ENCODE results near the gene CHPT1. TPM values are rescaled to one million over a fixed set of nuclear protein-coding genes. Genes with fewer than 3 reads are reported as not detected.

Gene CHPT1
- total and polyA plus RNA-seq, 2 of the 13 experiments (the other 11 are each of a cell fraction or from before 2014, with no cell fraction given), result 117 to 178 TPM

DNA sequence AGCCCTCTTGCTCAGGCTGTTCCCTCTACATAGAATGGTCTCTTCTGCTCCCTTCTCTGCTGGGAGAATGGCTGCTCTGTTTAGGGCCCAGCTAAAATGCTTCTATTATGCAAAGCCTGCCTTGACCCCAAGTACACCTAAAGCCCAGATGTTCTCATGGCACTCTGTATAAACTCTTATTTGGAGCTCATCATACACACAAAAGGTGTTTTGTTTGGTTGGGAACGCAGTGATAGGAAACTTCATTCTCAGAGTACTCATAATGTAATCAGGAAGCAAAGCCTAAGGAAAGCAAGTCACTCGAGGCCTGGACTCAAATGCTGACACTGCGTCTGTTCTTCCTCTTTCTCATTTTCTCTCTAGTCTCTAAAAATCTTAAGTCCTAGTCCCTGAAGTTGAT lies 80.0 kb downstream of the CHPT1 start:
- in situ Hi-C loops (cut with HindIII; ENCODE audit: extremely low pct_ligation_motif_present, low pct_unique_long_range_greater_than_20kb), result no loop called here
- intact Hi-C loops (cut with micrococcal nuclease; ENCODE audit: unreplicated experiment), result no loop called here

GRCh38 chr12:101777978-101778377 lies 80.5 kb downstream of the CHPT1 start:
- 80% methylated on average over 4 of the region's 4 CpGs for WGBS (ENCODE audit: low lambda C conversion rate)
- Histone ChIP-seq H3K27me3 (ENCODE audit: control insufficient read depth in 1 of 2, insufficient read depth in 2 of 2, low read length in 2 of 2) (no peaks in the 10 kb centered on the region), H3K4me1 (ENCODE audit: insufficient read depth, low read length) (peaks cover 14% of the 10 kb centered on the region; the same call in 1 of the 2 replicates), H3K79me2 (ENCODE audit: insufficient read depth, low read length) (no peaks in the 10 kb centered on the region), H3K36me3 (replicated peaks in 1 of 2; ENCODE audit: control insufficient read depth in 1 of 2, insufficient read depth in 2 of 2, low read length in 2 of 2) (no peaks in the 10 kb centered on the region; a peak in 1 of 5 replicates), H3K4me2 (ENCODE audit: low read depth, low read length) (no peak overlapping the region), H3K9me3 (ENCODE audit: low read length) (no peaks in the 10 kb centered on the region), H3K4me3 (replicated peaks in 1 of 3; ENCODE audit: insufficient read depth in 1 of 3, low read depth in 2 of 3, low read length in 3 of 3) (no peak overlapping the region), H2AFZ (ENCODE audit: low read length) (no peak overlapping the region), H4K20me1 (ENCODE audit: insufficient read depth, low read length) (no peaks in the 10 kb centered on the region), H3K9ac (ENCODE audit: insufficient read depth, low read depth, low read length) (no peak overlapping the region), H3K27ac (ENCODE audit: extremely low read length, insufficient read depth, low read length) (no peak overlapping the region)
- in situ Hi-C loops (cut with HindIII; ENCODE audit: extremely low pct_ligation_motif_present, low pct_unique_long_range_greater_than_20kb) (no loop called here), intact Hi-C loops (cut with micrococcal nuclease; ENCODE audit: unreplicated experiment) (no loop called here)
- ATAC-seq (no peak), FAIRE-seq (no peak), DNase-seq (ENCODE audit: low spot score) (no peak)
- ChIA-PET POLR2A (no interaction called here), CTCF (ENCODE audit: low intra/inter-chr PET ratio, low total read pairs) (no interaction called here)
- BruUV-seq (replicated peaks), result no TSS peak
- TF ChIP-seq MATR3 (CRISPR knock-in tag; IDR thresholded peaks at IDR 0.05) (no peak), ZNF790 (CRISPR knock-in tag; IDR thresholded peaks at IDR 0.05; ENCODE audit: borderline replicate concordance) (no peak), ZNF275 (CRISPR knock-in tag; IDR thresholded peaks at IDR 0.05; ENCODE audit: borderline replicate concordance) (no peak), POGK (CRISPR knock-in tag; conservative IDR thresholded peaks at IDR 0.05) (no peak), ZXDC (CRISPR knock-in tag; IDR thresholded peaks at IDR 0.05) (no peak), SRSF4 (IDR thresholded peaks at IDR 0.05; ENCODE audit: low read depth, low read length, poor library complexity, severe bottlenecking) (no peak)
- TF ChIP-seq, protein P1, sequence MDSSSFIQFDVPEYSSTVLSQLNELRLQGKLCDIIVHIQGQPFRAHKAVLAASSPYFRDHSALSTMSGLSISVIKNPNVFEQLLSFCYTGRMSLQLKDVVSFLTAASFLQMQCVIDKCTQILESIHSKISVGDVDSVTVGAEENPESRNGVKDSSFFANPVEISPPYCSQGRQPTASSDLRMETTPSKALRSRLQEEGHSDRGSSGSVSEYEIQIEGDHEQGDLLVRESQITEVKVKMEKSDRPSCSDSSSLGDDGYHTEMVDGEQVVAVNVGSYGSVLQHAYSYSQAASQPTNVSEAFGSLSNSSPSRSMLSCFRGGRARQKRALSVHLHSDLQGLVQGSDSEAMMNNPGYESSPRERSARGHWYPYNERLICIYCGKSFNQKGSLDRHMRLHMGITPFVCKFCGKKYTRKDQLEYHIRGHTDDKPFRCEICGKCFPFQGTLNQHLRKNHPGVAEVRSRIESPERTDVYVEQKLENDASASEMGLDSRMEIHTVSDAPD (CRISPR knock-in tag; IDR thresholded peaks at IDR 0.05), result no peak
- TF ChIP-seq, protein P2, sequence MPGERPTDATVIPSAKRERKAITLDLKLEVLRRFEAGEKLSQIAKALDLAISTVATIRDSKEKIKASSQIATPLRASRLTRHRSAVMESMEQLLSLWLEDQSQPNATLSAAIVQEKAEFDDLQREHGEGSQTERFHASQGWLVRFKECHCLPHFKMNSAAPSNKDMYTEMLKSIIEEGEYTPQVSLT (CRISPR knock-in tag; IDR thresholded peaks at IDR 0.05; ENCODE audit: borderline replicate concordance, low read depth), result no peak

More for the DNA sequence above, 80.0 kb downstream of the CHPT1 start:
- H3K4me1 ChIP-seq (ENCODE audit: insufficient read depth, low read length), result peaks cover 14% of the 10 kb centered on the region; the same call in 1 of the 2 replicates
- H3K27me3 ChIP-seq (ENCODE audit: control insufficient read depth in 1 of 2, insufficient read depth in 2 of 2, low read length in 2 of 2), result no peaks in the 10 kb centered on the region
- DNase-seq (ENCODE audit: low spot score), result no peak
- no peak for ATAC-seq
- H3K36me3 ChIP-seq (replicated peaks in 1 of 2; ENCODE audit: control insufficient read depth in 1 of 2, insufficient read depth in 2 of 2, low read length in 2 of 2), result no peaks in the 10 kb centered on the region; a peak in 1 of 5 replicates
- no peaks in the 10 kb centered on the region for H3K79me2 ChIP-seq (ENCODE audit: insufficient read depth, low read length)
- TF ChIP-seq ZNF34 (CRISPR knock-in tag; IDR thresholded peaks at IDR 0.05; ENCODE audit: borderline replicate concordance), result no peak
- TF ChIP-seq MAFK (conservative IDR thresholded peaks at IDR 0.05 in 1 of 2, IDR thresholded peaks at IDR 0.05 in 1 of 2; ENCODE audit: low read length in 2 of 2), result 0 out of 4 replicates have a peak, but pooled peaks of 1 of the 2 experiments have one; percentile 23
- WGBS (ENCODE audit: low lambda C conversion rate), result 70% methylated on average over 3 of the region's 3 CpGs
- no TSS peak for BruUV-seq (replicated peaks)
- H3K4me3 ChIP-seq (replicated peaks in 1 of 3; ENCODE audit: insufficient read depth in 1 of 3, low read depth in 2 of 3, low read length in 3 of 3), result no peak overlapping the region
- ChIA-PET CTCF (ENCODE audit: low intra/inter-chr PET ratio, low total read pairs) (no interaction called here), POLR2A (no interaction called here)
- FAIRE-seq, result no peak
- no peaks in the 10 kb centered on the region for H3K9me3 ChIP-seq (ENCODE audit: low read length)
- no peak overlapping the region for H3K4me2 ChIP-seq (ENCODE audit: low read depth, low read length)
- H2AFZ ChIP-seq (ENCODE audit: low read length), result no peak overlapping the region
- no peak overlapping the region for H3K9ac ChIP-seq (ENCODE audit: insufficient read depth, low read depth, low read length)
- H4K20me1 ChIP-seq (ENCODE audit: insufficient read depth, low read length), result no peaks in the 10 kb centered on the region
- H3K27ac ChIP-seq (ENCODE audit: extremely low read length, insufficient read depth, low read length), result no peak overlapping the region
